Measurements from ENCODE around the gene MEPCE. TPM values are rescaled to one million over a fixed set of nuclear protein-coding genes. Genes with fewer than 3 reads are reported as not detected.
"Not testable (repeated sequence)": the region's sequence is repeated elsewhere in the genome, so short reads cannot be mapped to it uniquely, and the experiment has no call there.

The MEPCE gene
- polyA plus RNA-seq, 3 donors = 12.9 to 33.4 (median 20.5) TPM

DNA sequence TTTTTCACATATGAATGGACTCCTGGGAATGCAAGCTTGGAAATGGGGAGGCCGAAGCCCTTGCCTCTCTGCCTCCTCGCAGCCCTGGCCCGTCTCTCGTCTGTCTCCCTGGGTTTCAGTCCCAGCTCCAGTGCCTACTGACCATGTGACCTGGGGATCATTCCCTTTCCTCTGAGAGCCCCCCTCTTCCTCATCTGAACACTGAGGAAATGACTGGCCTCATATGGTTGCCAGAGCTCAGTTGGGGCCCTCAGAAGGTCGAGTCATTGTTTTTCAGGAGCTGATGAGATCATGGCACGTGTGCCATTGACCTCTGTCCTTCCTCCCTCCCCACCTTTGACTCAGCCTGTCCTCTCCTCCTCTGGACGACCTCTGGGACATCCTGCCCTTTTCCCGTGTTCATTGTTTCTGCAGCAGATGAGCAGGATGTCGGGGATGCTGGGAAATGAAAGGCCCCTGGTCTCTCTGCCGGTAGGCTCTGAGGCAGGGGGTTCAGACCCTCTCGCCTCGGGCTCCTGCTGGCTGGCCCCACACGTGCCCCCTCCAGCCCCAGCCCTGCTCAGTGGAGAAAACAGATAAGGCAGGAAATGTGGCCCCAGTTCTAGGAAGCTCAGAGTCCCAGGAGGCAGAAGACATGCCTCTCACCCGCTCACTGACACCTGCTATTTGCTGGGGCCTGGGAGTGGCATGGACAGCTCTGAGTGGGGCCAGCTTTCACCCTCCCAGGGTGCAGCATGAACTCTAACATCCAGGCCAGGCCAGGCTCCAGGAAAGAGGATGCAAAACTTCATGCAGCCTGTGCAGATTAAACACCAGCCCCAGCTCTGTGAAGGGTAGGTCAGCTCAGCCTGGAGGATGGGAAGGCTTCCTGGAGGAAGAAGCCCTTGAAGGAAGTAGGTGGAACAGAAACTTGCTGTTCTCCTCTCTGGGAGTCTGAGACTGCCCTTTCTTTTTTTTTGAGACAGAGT lies 15.0 kb downstream of the MEPCE start:
- peak overlapping the region; percentile 44 for H3K27ac ChIP-seq (ENCODE audit: low read depth, low read length)
- WGBS, 3 donors = 24 to 40% (median 35%) methylated on average over 14 of the region's 14 CpGs

DNA sequence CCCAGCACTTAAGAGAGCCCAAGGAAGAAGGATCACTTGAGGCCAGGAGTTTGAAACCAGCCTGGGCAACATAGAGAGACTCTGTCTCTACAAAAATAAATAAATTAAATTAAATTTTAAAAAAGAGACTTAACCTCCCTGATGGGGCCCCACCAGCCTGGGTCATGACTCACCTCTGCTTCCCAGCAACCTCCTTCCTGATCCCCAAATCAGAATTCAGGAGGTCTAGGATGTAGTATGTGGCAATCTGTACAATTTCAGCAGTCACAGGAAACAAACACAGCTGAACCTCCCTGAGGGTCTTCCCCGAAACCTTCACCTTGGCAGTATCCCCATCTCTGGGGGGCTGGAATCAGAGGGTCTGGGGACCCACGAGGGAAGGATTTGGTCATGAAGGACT lies 16.4 kb downstream of the MEPCE start:
- 60 to 75% (median 65%) methylated on average over 2 of the region's 2 CpGs for WGBS, 3 donors
- no peak overlapping the region for H3K27ac ChIP-seq (ENCODE audit: low read depth, low read length)

DNA sequence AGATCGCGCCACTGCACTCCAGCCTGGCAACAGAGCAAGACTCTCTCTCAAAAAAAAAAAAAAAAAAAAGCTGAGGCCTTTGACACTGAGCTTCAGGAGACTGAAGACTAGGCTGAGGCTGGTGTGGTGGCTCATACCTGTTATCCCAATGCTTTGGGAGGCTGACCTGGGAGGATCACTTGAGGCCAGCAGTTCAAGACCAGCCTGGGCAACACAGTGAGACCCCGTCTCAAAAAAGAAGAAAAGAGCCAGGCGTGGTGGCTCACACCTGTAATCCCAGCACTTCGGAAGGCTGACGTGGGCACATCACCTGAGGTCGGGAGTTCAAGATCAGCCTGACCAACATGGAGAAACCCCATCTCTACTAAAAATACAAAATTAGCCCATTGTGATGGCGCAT lies 17.7 kb downstream of the MEPCE start:
- WGBS, 3 donors = 93 to 97% (median 96%) methylated on average over 8 of the region's 8 CpGs
- H3K27ac ChIP-seq (ENCODE audit: low read depth, low read length) = not testable (repeated sequence)

- H3K27ac ChIP-seq (ENCODE audit: low read depth, low read length) = no peak overlapping the region
- WGBS, 3 donors = 77 to 89% (median 80%) methylated on average over 13 of the region's 13 CpGs
Measured at GRCh38 chr7:100449190-100449795, 19.7 kb downstream of the MEPCE start.

GRCh38 chr7:100452513-100452912 lies 22.9 kb downstream of the MEPCE start:
- no peak overlapping the region for H3K27ac ChIP-seq (ENCODE audit: low read depth, low read length)
- WGBS, 3 donors = 88 to 94% (median 89%) methylated on average over 3 of the region's 3 CpGs

- WGBS, 3 donors = 93 to 96% (median 93%) methylated on average over 8 of the region's 8 CpGs
- H3K27ac ChIP-seq (ENCODE audit: low read depth, low read length) = not testable (repeated sequence)
Measured at GRCh38 chr7:100453854-100454253, 24.2 kb downstream of the MEPCE start.

DNA sequence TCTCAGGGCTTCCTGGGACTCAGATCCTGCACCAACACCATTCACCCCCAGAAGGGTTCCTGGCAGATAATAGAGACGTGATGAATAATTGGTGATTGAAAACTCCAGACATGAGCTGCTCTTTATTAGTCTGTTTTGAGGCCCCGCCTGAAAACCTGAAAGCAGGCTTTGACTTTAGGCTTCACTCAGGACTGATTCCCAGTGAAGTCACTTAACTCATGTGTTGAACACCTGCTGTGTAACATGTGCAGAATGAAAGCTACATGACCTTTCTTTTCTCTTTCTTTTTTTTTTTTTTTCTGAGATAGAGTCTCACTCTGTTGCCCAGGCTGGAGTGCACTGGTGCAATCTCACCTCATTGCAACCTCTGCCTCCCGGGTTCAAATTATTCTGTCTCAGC lies 25.6 kb downstream of the MEPCE start:
- WGBS, 3 donors = 88 to 99% (median 91%) methylated on average over 3 of the region's 3 CpGs
- no peak overlapping the region for H3K27ac ChIP-seq (ENCODE audit: low read depth, low read length)

- H3K27ac ChIP-seq (ENCODE audit: low read depth, low read length) = no peak overlapping the region
- 89 to 92% (median 90%) methylated on average over 14 of the region's 14 CpGs for WGBS, 3 donors
Measured at GRCh38 chr7:100456562-100456961, 26.9 kb downstream of the MEPCE start.

- no peak overlapping the region for H3K27ac ChIP-seq (ENCODE audit: low read depth, low read length)
- 94 to 97% (median 95%) methylated on average over 6 of the region's 6 CpGs for WGBS, 3 donors
Measured at GRCh38 chr7:100457033-100457432, 27.4 kb downstream of the MEPCE start.

DNA sequence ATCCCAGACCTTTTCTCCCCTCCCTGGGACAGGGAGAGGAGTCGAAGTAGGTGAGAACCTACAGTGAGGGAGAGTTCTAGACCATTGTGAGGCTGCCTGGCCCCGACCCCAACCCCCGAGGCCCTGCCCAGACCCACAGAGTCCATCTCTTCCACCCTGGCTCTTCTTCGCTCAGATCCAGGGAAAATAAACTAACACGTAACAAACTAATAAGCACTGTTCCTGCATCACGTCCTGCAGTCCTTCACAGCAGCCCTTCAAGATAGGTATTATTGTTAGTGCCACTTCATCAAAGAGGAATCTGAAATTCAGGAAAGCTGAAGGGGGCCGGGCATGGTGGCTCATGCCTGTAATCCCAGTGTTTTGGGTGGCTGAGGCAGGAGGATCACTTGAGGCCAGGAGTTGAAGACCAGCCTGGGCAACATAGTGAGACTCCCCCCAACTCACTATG lies 34.6 kb downstream of the MEPCE start, which contains the start of gene SPACDR:
Gene SPACDR, minus strand, starts transcription at position 51 of the 451 bp plus-strand sequence. CDS start 235 bp downstream, outside the sequence.
- no peak within 1 kb of the TSS for H3K27ac ChIP-seq (ENCODE audit: low read depth, low read length)
- WGBS, 3 donors = 74 to 89% (median 87%) methylated on average over 7 of the region's 7 CpGs

DNA sequence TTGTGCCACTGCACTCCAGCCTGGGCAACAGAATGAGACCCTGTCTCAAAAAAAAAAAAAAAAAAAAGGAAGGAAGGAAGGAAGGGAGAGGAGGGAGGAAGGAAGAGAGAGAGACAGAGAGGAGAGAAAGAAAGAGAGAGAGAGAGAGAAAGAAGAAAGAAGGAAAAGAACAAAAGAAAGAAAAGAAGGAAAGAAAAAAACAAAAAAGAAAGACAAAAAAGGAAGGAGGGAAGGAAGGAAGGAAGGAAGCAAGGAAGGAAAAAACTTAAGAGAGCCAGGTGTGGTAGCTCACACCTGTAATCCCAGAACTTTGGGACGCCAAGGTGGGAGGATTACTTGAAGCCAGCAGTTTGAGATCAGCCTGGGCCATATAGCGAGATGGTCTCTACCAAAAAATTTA lies 35.2 kb downstream of the MEPCE start:
- 97 to 98% (median 97%) methylated on average over 2 of the region's 2 CpGs for WGBS, 3 donors
- H3K27ac ChIP-seq (ENCODE audit: low read depth, low read length) = no peak overlapping the region

DNA sequence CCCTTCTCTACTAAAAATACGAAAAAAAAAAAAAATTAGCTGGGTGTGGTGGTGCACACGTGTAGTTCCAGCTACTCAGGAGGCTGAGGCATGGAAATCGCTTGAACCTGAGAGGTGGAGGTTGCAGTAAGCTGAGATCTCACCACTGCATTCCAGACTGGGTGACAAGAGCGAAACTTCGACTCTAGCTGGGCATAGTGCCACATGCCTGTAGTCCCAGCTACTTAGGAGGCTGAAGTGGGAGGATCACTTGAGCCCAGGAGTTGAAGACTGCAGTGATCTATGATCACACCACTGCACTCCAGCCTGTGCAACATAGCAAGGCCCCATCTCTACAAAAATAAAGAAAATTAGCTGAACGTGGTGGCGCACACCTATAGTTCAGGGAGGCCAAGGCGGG lies 35.7 kb downstream of the MEPCE start:
- 75 to 82% (median 80%) methylated on average over 8 of the region's 8 CpGs for WGBS, 3 donors
- H3K27ac ChIP-seq (ENCODE audit: low read depth, low read length) = no peak overlapping the region

- no peak overlapping the region for H3K27ac ChIP-seq (ENCODE audit: low read depth, low read length)
- 8 to 15% (median 11%) methylated on average over 15 to 17 of the region's 17 CpGs for WGBS, 3 donors
Measured at GRCh38 chr7:100465702-100466311, 36.2 kb downstream of the MEPCE start.

- H3K27ac ChIP-seq (ENCODE audit: low read depth, low read length) = no peak overlapping the region
- WGBS, 3 donors = 76 to 79% (median 78%) methylated on average over 27 to 32 of the region's 32 CpGs
Measured at GRCh38 chr7:100466653-100467605, 37.3 kb downstream of the MEPCE start.

GRCh38 chr7:100467638-100468373 lies 38.2 kb downstream of the MEPCE start:
- H3K27ac ChIP-seq (ENCODE audit: low read depth, low read length) = no peak overlapping the region
- WGBS, 3 donors = 50 to 72% (median 66%) methylated on average over 15 to 22 of the region's 22 CpGs

DNA sequence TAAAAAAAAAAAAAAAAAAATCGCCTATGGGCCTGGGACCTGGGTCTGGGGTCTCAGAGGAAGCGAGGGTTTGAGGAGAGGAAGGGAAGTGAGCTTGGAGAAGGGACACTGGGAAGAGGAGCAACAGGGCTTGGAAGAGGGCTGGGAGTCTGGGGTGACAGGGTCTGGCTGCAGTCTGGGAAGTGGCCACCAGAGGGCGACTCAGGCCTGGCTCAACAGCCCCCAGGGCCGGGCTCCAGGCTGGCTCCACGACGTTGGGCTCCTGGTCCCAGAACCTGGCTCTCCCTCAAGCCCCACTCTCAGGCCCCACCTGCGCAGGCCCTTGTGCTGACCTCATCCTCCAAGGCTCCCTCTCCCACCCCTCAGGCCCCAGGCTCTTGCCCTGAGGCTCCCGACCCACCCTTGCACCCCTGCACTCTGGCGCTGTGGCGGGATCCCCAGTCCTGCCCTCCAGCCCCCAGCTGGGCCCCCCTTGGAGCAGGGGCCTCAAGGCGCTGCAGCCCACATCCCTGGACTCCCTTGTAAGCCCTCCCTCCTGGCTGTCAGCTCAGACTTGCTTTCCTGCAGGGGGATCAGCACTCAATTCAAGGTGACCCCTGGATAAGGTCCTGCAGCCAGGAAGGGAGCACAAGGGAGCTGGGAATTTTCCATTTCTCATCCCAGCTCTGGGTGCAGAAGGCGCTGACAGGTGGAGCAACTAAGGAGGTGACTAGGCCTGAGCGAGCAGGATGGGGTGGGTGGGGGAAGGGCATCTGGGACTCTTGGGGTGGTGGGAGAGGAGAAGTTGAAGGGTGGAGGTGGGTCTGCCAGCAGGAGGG lies 39.8 kb downstream of the MEPCE start:
- WGBS, 3 donors = 31 to 33% (median 32%) methylated on average over 11 to 13 of the region's 13 CpGs

GRCh38 chr7:100471021-100471420 lies 41.4 kb downstream of the MEPCE start:
- 41 to 60% (median 52%) methylated on average over 3 to 4 of the region's 4 CpGs for WGBS, 3 donors

More for the DNA sequence above, 39.8 kb downstream of the MEPCE start:
- no peak overlapping the region for H3K27ac ChIP-seq (ENCODE audit: low read depth, low read length)

More at GRCh38 chr7:100471021-100471420, 41.4 kb downstream of the MEPCE start:
- no peak overlapping the region for H3K27ac ChIP-seq (ENCODE audit: low read depth, low read length)

Data from adipose tissue (tissue), 3 donors.